Endodermal cell (in vitro differentiated cells): ENCODE measurements around the gene IP6K1. TPM values are rescaled to one million over a fixed set of nuclear protein-coding genes. Genes with fewer than 3 reads are reported as not detected.

Experiments used
- DNase-seq: peaks from one replicate; pipeline ENCODE4 v3.0.0-alpha.2; 2017
- H3K27ac ChIP-seq: 2 replicates; pipeline ENCODE4 v1.5.1; 2013; ENCODE audit warnings: mild to moderate bottlenecking, low read depth, low read length, moderate library complexity
- H3K27me3 ChIP-seq: 2 replicates; pipeline ENCODE4 v1.6.1; 2013; ENCODE audit warnings: mild to moderate bottlenecking, low read length, moderate library complexity; ENCODE audit not compliant: insufficient read depth, control insufficient read depth, poor library complexity, severe bottlenecking
- H3K36me3 ChIP-seq: 2 replicates; pipeline ENCODE4 v1.7.0; 2013; ENCODE audit warnings: mild to moderate bottlenecking, low read length, moderate library complexity; ENCODE audit not compliant: control insufficient read depth, insufficient read depth
- H3K4me1 ChIP-seq: one replicate; pipeline ENCODE4 v1.7.0; 2013; ENCODE audit warnings: low read length; ENCODE audit not compliant: control insufficient read depth, insufficient read depth
- H3K4me3 ChIP-seq: 2 replicates; pipeline ENCODE4 v1.5.1; 2013; ENCODE audit warnings: mild to moderate bottlenecking, low read length, moderate library complexity
- H3K9ac ChIP-seq: 2 replicates; pipeline ENCODE4 v1.6.1; 2013; ENCODE audit warnings: mild to moderate bottlenecking, low read length, moderate library complexity; ENCODE audit not compliant: poor library complexity, severe bottlenecking; ENCODE audit errors: extremely low read depth
- H3K9me3 ChIP-seq: 2 replicates; pipeline ENCODE4 v1.6.1; 2013; ENCODE audit warnings: mild to moderate bottlenecking, low read length, moderate library complexity; ENCODE audit not compliant: control insufficient read depth
- H3K27ac Mint-ChIP-seq: 2 replicates; pipeline ENCODE4 v1.8.0; 2020; ENCODE audit warnings: mixed read lengths
- H3K27me3 Mint-ChIP-seq: 2 replicates; pipeline ENCODE4 v1.8.0; 2021; ENCODE audit warnings: mild to moderate bottlenecking, mixed read lengths; ENCODE audit not compliant: insufficient read depth
- H3K36me3 Mint-ChIP-seq: 2 replicates; pipeline ENCODE4 v1.8.0; 2020; ENCODE audit warnings: low read depth, mixed read lengths
- H3K4me1 Mint-ChIP-seq: 2 replicates; pipeline ENCODE4 v1.8.0; 2020; ENCODE audit warnings: mixed read lengths
- H3K4me3 Mint-ChIP-seq: 2 replicates; pipeline ENCODE4 v1.8.0; 2020; ENCODE audit warnings: mild to moderate bottlenecking, moderate library complexity, mixed read lengths
- H3K9me3 Mint-ChIP-seq: 2 replicates; pipeline ENCODE4 v1.8.0; 2020; ENCODE audit warnings: mild to moderate bottlenecking, mixed read lengths
- WGBS, 2 experiments: methylation state at CpG; one replicate each; pipeline versions ENCODE4 v1.1.5 to v1.1.7; 2013; ENCODE audit warnings: missing lambda C conversion rate in 2 of 2, mixed read lengths in 1 of 2; ENCODE audit not compliant: insufficient coverage in 1 of 2, insufficient read length in 1 of 2; 5-methylcytosine and 5-hydroxymethylcytosine counted together
- total RNA-seq, 2 donors: library from RNA; stranded (reverse); fragmentation: NEBNext Ultra II Directional in 1 of 2; extraction: Animal tissue kit (Norgen Biotek cat#: 25700) in 1 of 2; gene quantifications; 2 replicates in 1 of 2; 3 replicates in 1 of 2; pipeline ENCODE4 v1.2.1, GENCODE V29; 2021
- TF ChIP-seq, protein P1 (sequence below): fragments of 200-600 bp; sonication (generic); conservative IDR thresholded peaks from 2 replicates; pipeline ENCODE4 v1.5.0; 2021; ENCODE audit warnings: antibody characterized with exemption, mild to moderate bottlenecking

IP6K1 gene
- total RNA-seq, 2 donors from 2014 or later: 45.8 to 49.8 TPM

GRCh38 chr3:49713336-49714105 is 72.8 kb downstream of the IP6K1 start:
- no peaks in the 10 kb centered on the region for H3K36me3 ChIP-seq
- peaks cover 12% of the 10 kb centered on the region for H3K36me3 Mint-ChIP-seq
- no peak overlapping the region for H3K9ac ChIP-seq
- no peak for DNase-seq
- no peaks in the 10 kb centered on the region for H3K27me3 ChIP-seq
- peaks cover 3% of the 10 kb centered on the region for H3K27me3 Mint-ChIP-seq
- WGBS, 2 experiments: 94 to 96% methylated on average over 17 to 25 of the region's 25 CpGs
- TF ChIP-seq, protein P1, sequence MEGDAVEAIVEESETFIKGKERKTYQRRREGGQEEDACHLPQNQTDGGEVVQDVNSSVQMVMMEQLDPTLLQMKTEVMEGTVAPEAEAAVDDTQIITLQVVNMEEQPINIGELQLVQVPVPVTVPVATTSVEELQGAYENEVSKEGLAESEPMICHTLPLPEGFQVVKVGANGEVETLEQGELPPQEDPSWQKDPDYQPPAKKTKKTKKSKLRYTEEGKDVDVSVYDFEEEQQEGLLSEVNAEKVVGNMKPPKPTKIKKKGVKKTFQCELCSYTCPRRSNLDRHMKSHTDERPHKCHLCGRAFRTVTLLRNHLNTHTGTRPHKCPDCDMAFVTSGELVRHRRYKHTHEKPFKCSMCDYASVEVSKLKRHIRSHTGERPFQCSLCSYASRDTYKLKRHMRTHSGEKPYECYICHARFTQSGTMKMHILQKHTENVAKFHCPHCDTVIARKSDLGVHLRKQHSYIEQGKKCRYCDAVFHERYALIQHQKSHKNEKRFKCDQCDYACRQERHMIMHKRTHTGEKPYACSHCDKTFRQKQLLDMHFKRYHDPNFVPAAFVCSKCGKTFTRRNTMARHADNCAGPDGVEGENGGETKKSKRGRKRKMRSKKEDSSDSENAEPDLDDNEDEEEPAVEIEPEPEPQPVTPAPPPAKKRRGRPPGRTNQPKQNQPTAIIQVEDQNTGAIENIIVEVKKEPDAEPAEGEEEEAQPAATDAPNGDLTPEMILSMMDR: no peak
- H3K9me3 Mint-ChIP-seq: no peaks in the 10 kb centered on the region
- no peak overlapping the region for H3K4me3 Mint-ChIP-seq
- H3K9me3 ChIP-seq: no peaks in the 10 kb centered on the region
- H3K4me3 ChIP-seq: no peak overlapping the region
- no peak overlapping the region for H3K27ac Mint-ChIP-seq
- peaks cover 5% of the 10 kb centered on the region for H3K4me1 Mint-ChIP-seq
- no peak overlapping the region for H3K27ac ChIP-seq
- H3K4me1 ChIP-seq: no peaks in the 10 kb centered on the region

GRCh38 chr3:49712631-49713317 is 73.6 kb downstream of the IP6K1 start:
- Histone ChIP-seq H3K4me3 (no peak overlapping the region), H3K4me1 (no peaks in the 10 kb centered on the region), H3K27me3 (no peaks in the 10 kb centered on the region), H3K9ac (no peak overlapping the region), H3K36me3 (no peaks in the 10 kb centered on the region), H3K9me3 (no peaks in the 10 kb centered on the region), H3K27ac (no peak overlapping the region)
- Mint-ChIP-seq H3K36me3 (peaks cover 20% of the 10 kb centered on the region), H3K27ac (no peak overlapping the region), H3K4me3 (no peak overlapping the region), H3K27me3 (peaks cover 2% of the 10 kb centered on the region), H3K4me1 (no peaks in the 10 kb centered on the region), H3K9me3 (no peaks in the 10 kb centered on the region)
- DNase-seq: no peak
- TF ChIP-seq, protein P1: no peak
- WGBS, 2 experiments: 83 to 84% methylated on average over 7 of the region's 7 CpGs

- WGBS, 2 experiments: 93 to 95% methylated on average over 10 to 11 of the region's 11 CpGs
- H3K9me3 Mint-ChIP-seq: no peaks in the 10 kb centered on the region
- no peak overlapping the region for H3K9ac ChIP-seq
- no peaks in the 10 kb centered on the region for H3K36me3 ChIP-seq
- H3K4me1 ChIP-seq: no peaks in the 10 kb centered on the region
- no peaks in the 10 kb centered on the region for H3K27me3 Mint-ChIP-seq
- no peak overlapping the region for H3K4me3 ChIP-seq
- no peaks in the 10 kb centered on the region for H3K27me3 ChIP-seq
- DNase-seq: no peak
- no peaks in the 10 kb centered on the region for H3K4me1 Mint-ChIP-seq
- no peak overlapping the region for H3K27ac ChIP-seq
- H3K36me3 Mint-ChIP-seq: peaks cover 23% of the 10 kb centered on the region
- H3K4me3 Mint-ChIP-seq: no peak overlapping the region
- H3K27ac Mint-ChIP-seq: peak overlapping the region; percentile 39
- TF ChIP-seq, protein P1: no peak
- no peaks in the 10 kb centered on the region for H3K9me3 ChIP-seq
Observed at GRCh38 chr3:49712166-49712565, 74.2 kb downstream of the IP6K1 start.
